Right lobe of liver (tissue), 4 donors: ENCODE measurements around the gene TBXA2R.

Source experiments
- CTCF ChIP-seq, 4 donors: fragments of 200-600 bp in 3 of 4; fragments of 450-650 bp in 1 of 4; IDR thresholded peaks; one replicate each; pipeline versions ENCODE4 v1.5.1 to v1.8.0; 2016 to 2022; ENCODE audit warnings: antibody characterized with exemption in 4 of 4, mild to moderate bottlenecking in 2 of 4
- POLR2A ChIP-seq: fragments of 450-650 bp; IDR thresholded peaks from one replicate; pipeline ENCODE4 v1.6.1; 2017; ENCODE audit warnings: antibody characterized with exemption, mild to moderate bottlenecking
- donor health status: DM: no; HTN: no; CAD: no.
- donor health status: DM: no; HTN: no; CAD: no.
- donor health status: DM: no; HTN: yes; CAD: no.

- TF ChIP-seq POLR2A = no peak
- TF ChIP-seq CTCF (IDR thresholded peaks at IDR 0.05) = no peak
Observed at GRCh38 chr19:3608750-3609322, 2.2 kb upstream of the TBXA2R start.
